Measurements from ENCODE around the gene TSPAN14. TPM values are rescaled to one million over a fixed set of nuclear protein-coding genes. Genes with fewer than 3 reads are reported as not detected.

The TSPAN14 gene
- total RNA-seq, 6 donors from 2014 or later, result 52.1 to 157 (median 111) TPM

GRCh38 chr10:80535671-80536360, 81.7 kb downstream of the TSPAN14 start:
- ATAC-seq (ENCODE audit: low FRiP score in 2 of 2), result peak; percentile 92 to 93
- peak in 2 of 4 donors; percentile 46 to 73 for TF ChIP-seq POLR2A (IDR thresholded peaks at IDR 0.05)
- TF ChIP-seq CTCF (IDR thresholded peaks at IDR 0.05), result peak; percentile 76 to 89 (median 84)
- peak in 1 of 4 donors; percentile 79 for TF ChIP-seq EP300 (IDR thresholded peaks at IDR 0.05)
- peak; percentile 29 to 31 for TF ChIP-seq POLR2AphosphoS5 (IDR thresholded peaks at IDR 0.05)

GRCh38 chr10:80536361-80536835, 82.3 kb downstream of the TSPAN14 start:
- no peak for ATAC-seq (ENCODE audit: low FRiP score in 2 of 2)
- Histone ChIP-seq H3K27ac (peak overlapping the region; percentile 57 to 90 (median 85)), H3K9me3 (no peaks in the 10 kb centered on the region), H3K4me1 (peaks cover 12 to 24% (median 14%) of the 10 kb centered on the region in 4 donors), H3K4me3 (peak overlapping the region in 3 of 4 donors; percentile 32 to 61 (median 57)), H3K36me3 (no peaks in the 10 kb centered on the region), H3K27me3 (no peaks in the 10 kb centered on the region)
- DNase-seq, result peak in 1 of 2 donors; percentile 47
- TF ChIP-seq POLR2A (IDR thresholded peaks at IDR 0.05), result no peak
- WGBS, 2 donors, result 74 to 78% methylated on average over 13 to 17 of the region's 17 CpGs

More at GRCh38 chr10:80535671-80536360, 81.7 kb downstream of the TSPAN14 start:
- no peaks in the 10 kb centered on the region for H3K27me3 ChIP-seq
- peak overlapping the region; percentile 57 to 90 (median 85) for H3K27ac ChIP-seq
- peak overlapping the region; percentile 1 to 61 (median 44) for H3K4me3 ChIP-seq
- no peaks in the 10 kb centered on the region for H3K36me3 ChIP-seq
- peaks cover 7 to 20% (median 10%) of the 10 kb centered on the region in 4 donors for H3K4me1 ChIP-seq
- whole genome bisulfite sequencing, 2 donors, result 34 to 52% methylated on average over 15 to 34 of the region's 50 CpGs
- DNase-seq, result peak; percentile 79 to 94
- H3K9me3 ChIP-seq, result no peaks in the 10 kb centered on the region

GRCh38 chr10:80537086-80537735, 83.1 kb downstream of the TSPAN14 start:
- ATAC-seq (ENCODE audit: low FRiP score in 2 of 2) (no peak), DNase-seq (no peak)
- WGBS, 2 donors, result 77 to 82% methylated on average over 8 of the region's 8 CpGs
- Histone ChIP-seq H3K27ac (peak overlapping the region in 1 of 4 donors; percentile 90), H3K27me3 (no peaks in the 10 kb centered on the region), H3K4me3 (no peak overlapping the region), H3K4me1 (peaks cover 17 to 32% (median 21%) of the 10 kb centered on the region in 4 donors), H3K9me3 (no peaks in the 10 kb centered on the region), H3K36me3 (no peaks in the 10 kb centered on the region)
- TF ChIP-seq EP300 (IDR thresholded peaks at IDR 0.05) (no peak), CTCF (IDR thresholded peaks at IDR 0.05) (no peak), POLR2AphosphoS5 (IDR thresholded peaks at IDR 0.05) (no peak), POLR2A (IDR thresholded peaks at IDR 0.05) (no peak)

- DNase-seq, result peak in 1 of 2 donors; percentile 56
- no peak within 1 kb of the TSS for H3K4me3 ChIP-seq
- ATAC-seq (ENCODE audit: low FRiP score in 2 of 2), result no peak
- WGBS, 2 donors, result 92 to 98% methylated on average over 7 to 19 of the region's 19 CpGs
- H3K36me3 ChIP-seq, result no peaks in the 10 kb centered on the region
- peak within 1 kb of the TSS in 1 of 4 donors; percentile 90 for H3K27ac ChIP-seq
- H3K27me3 ChIP-seq, result no peaks in the 10 kb centered on the region
- no peaks in the 10 kb centered on the region for H3K9me3 ChIP-seq
- TF ChIP-seq CTCF (IDR thresholded peaks at IDR 0.05) (no peak), EP300 (IDR thresholded peaks at IDR 0.05) (no peak), POLR2AphosphoS5 (IDR thresholded peaks at IDR 0.05) (no peak), POLR2A (IDR thresholded peaks at IDR 0.05) (no peak)
- H3K4me1 ChIP-seq, result peaks cover 17 to 34% (median 26%) of the 10 kb centered on the region in 4 donors
Measured at GRCh38 chr10:80537736-80538480, 83.8 kb downstream of the TSPAN14 start, which contains the start of gene SH2D4B. TSS of gene SH2D4B (plus strand) at chr10:80537902. CDS start at chr10:80538332, 430 bp downstream.
